Ascending aorta (tissue), 2 donors: Measurements from ENCODE around the gene CAMTA1. TPM values are rescaled to one million over a fixed set of nuclear protein-coding genes. Genes with fewer than 3 reads are reported as not detected.
"Not testable (repeated sequence)": the region's sequence is repeated elsewhere in the genome, so short reads cannot be mapped to it uniquely, and the experiment has no call there.

Source experiments
- DNase-seq, 2 donors: peaks; one replicate each; pipeline ENCODE4 v3.0.0-alpha.2; 2019; ENCODE audit warnings: low spot score in 2 of 2
- H3K27ac ChIP-seq, 2 donors: fragments of 200-600 bp; sonication (generic); one replicate each; pipeline ENCODE4 v1.5.1; 2016 to 2017; ENCODE audit warnings: mild to moderate bottlenecking in 1 of 2
- H3K27me3 ChIP-seq: fragments of 200-600 bp; sonication (generic); one replicate; pipeline ENCODE4 v1.5.1; 2017
- H3K36me3 ChIP-seq, 2 donors: fragments of 200-600 bp; sonication (generic); one replicate each; pipeline ENCODE4 v1.5.1; 2016
- H3K4me1 ChIP-seq, 2 donors: fragments of 200-600 bp; sonication (generic); one replicate each; pipeline ENCODE4 v1.5.1; 2016 to 2017; ENCODE audit warnings: mild to moderate bottlenecking in 1 of 2
- H3K4me3 ChIP-seq, 2 donors: fragments of 200-600 bp; sonication (generic); one replicate each; pipeline ENCODE4 v1.5.1; 2016 to 2017; ENCODE audit warnings: mild to moderate bottlenecking in 1 of 2
- H3K9me3 ChIP-seq, 2 donors: fragments of 200-600 bp; sonication (generic); one replicate each; pipeline ENCODE4 v1.5.1; 2016
- CTCF ChIP-seq, 3 experiments: fragments of 200-600 bp in 2 of 3; fragments of 450-650 bp in 1 of 3; sonication (generic) in 2 of 3; IDR thresholded peaks; one replicate each; pipeline ENCODE4 v1.5.1; 2016 to 2019; ENCODE audit warnings: antibody characterized with exemption in 3 of 3, mild to moderate bottlenecking in 1 of 3, moderate library complexity in 1 of 3
- intact Hi-C: fragments of 100-400 bp; cut with DNase I; formaldehyde crosslinking; loops from one replicate; pipeline ENCODE4 v1.15.1; 2023
- total RNA-seq: library from RNA; depleted of rRNA; stranded (reverse); fragments of >200 nt; gene quantifications from one replicate; pipeline ENCODE4 v1.1.0, GENCODE V29; 2016

The CAMTA1 gene
- total RNA-seq, 1 donor from 2014 or later, result 53.3 TPM

- intact Hi-C loops, result no loop called here
- DNase-seq, result no peak
- H3K9me3 ChIP-seq, result no peaks in the 10 kb centered on the region
- TF ChIP-seq CTCF (IDR thresholded peaks at IDR 0.05), result no peak
- no peak overlapping the region for H3K4me3 ChIP-seq
- H3K36me3 ChIP-seq, result no peaks in the 10 kb centered on the region
- peak overlapping the region; percentile 42 to 78 for H3K27ac ChIP-seq
- peaks cover 14 to 46% of the 10 kb centered on the region in 2 donors for H3K4me1 ChIP-seq
- no peaks in the 10 kb centered on the region for H3K27me3 ChIP-seq
Observed at GRCh38 chr1:6802893-6803292, 17.6 kb downstream of the CAMTA1 start.

DNA sequence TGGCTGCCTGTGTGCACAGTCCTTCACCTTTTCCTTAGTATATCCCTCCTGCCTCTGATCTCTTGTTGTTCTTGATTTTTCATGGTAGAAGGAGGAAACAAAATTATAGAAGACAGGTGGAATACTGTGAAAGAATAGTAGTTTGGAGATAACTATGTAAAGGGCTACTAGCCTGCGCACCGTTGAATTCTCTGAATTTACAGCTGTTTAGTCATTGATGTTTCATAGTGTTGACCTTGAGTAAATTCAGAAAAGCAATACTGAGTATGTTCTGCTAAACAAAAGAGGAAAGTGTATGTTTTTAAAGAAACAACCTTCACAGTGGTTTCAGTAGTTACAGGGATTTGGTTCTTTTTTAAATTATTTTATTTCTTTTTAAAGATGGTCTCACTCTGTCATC is 18.1 kb downstream of the CAMTA1 start:
- Histone ChIP-seq H3K27ac (peak overlapping the region; percentile 13 to 42), H3K4me3 (no peak overlapping the region), H3K4me1 (peaks cover 14 to 49% of the 10 kb centered on the region in 2 donors), H3K9me3 (no peaks in the 10 kb centered on the region), H3K36me3 (no peaks in the 10 kb centered on the region), H3K27me3 (no peaks in the 10 kb centered on the region)
- TF ChIP-seq CTCF (IDR thresholded peaks at IDR 0.05), result no peak
- DNase-seq, result no peak
- intact Hi-C loops, result no loop called here

- intact Hi-C loops, result no loop called here
- TF ChIP-seq CTCF (IDR thresholded peaks at IDR 0.05), result no peak
- Histone ChIP-seq H3K36me3 (no peaks in the 10 kb centered on the region), H3K4me3 (no peak overlapping the region), H3K9me3 (no peaks in the 10 kb centered on the region), H3K27ac (no peak overlapping the region), H3K4me1 (peaks cover 12 to 48% of the 10 kb centered on the region in 2 donors), H3K27me3 (no peaks in the 10 kb centered on the region)
- no peak for DNase-seq
Observed at GRCh38 chr1:6805004-6805416, 19.8 kb downstream of the CAMTA1 start.

GRCh38 chr1:6807782-6808181 is 22.5 kb downstream of the CAMTA1 start:
- Histone ChIP-seq H3K4me3 (no peak overlapping the region), H3K9me3 (no peaks in the 10 kb centered on the region), H3K36me3 (no peaks in the 10 kb centered on the region), H3K27me3 (no peaks in the 10 kb centered on the region), H3K27ac (no peak overlapping the region), H3K4me1 (peaks cover 0 to 31% of the 10 kb centered on the region in 2 donors)
- TF ChIP-seq CTCF (IDR thresholded peaks at IDR 0.05), result no peak
- DNase-seq, result no peak
- intact Hi-C loops, result no loop called here

DNA sequence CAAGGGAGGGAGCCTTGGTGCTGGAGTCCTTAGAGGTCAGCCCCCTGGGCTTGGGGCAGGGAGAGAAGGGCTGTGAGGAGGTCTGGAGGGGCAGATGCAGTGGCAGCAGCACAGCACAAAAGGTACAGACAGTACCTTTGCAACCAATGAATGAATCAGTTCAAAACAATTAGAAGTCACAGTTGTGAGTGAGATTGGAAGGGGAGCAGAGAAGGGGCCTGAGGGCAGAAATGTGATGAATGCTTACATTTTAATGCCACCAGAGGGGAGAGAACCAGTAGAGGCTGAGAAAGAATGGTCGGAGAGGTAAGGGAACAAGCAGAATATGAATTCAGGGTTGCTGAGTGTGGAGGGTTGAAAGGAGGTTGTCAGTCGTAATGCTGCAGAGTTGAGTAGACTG is 24.2 kb downstream of the CAMTA1 start:
- Histone ChIP-seq H3K27me3 (no peaks in the 10 kb centered on the region), H3K27ac (no peak overlapping the region), H3K36me3 (no peaks in the 10 kb centered on the region), H3K4me3 (no peak overlapping the region), H3K9me3 (no peaks in the 10 kb centered on the region), H3K4me1 (peaks cover 0 to 21% of the 10 kb centered on the region in 2 donors)
- no peak for TF ChIP-seq CTCF (IDR thresholded peaks at IDR 0.05)
- no peak for DNase-seq
- intact Hi-C loops, result no loop called here

GRCh38 chr1:6810146-6810734 is 25.0 kb downstream of the CAMTA1 start:
- H3K4me3 ChIP-seq, H3K9me3 ChIP-seq, H3K27me3 ChIP-seq, H3K27ac ChIP-seq, H3K36me3 ChIP-seq, intact Hi-C loops, DNase-seq: not testable (repeated sequence)
- H3K4me1 ChIP-seq, result peaks cover 0 to 21% of the 10 kb centered on the region in 2 donors
